HUDEP-2 (cell line): ENCODE data around the gene CGNL1.

Experiments
- DNase-seq, 76 experiments: peaks; one replicate each; lab custom pipeline; 2025; ENCODE audit not compliant: unreplicated experiment in 76 of 76; lab: John Stamatoyannopoulos, UW

Gene CGNL1

GRCh38 chr15:57348081-57348480 is 28.2 kb upstream of the CGNL1 start:
- no peak for DNase-seq

- DNase-seq = no peak
Measured at GRCh38 chr15:57352535-57353316, 23.6 kb upstream of the CGNL1 start.

- DNase-seq = no peak
Measured at GRCh38 chr15:57353317-57353804, 22.9 kb upstream of the CGNL1 start.

- no peak for DNase-seq
Measured at GRCh38 chr15:57354436-57355123, 21.7 kb upstream of the CGNL1 start.

GRCh38 chr15:57355259-57355658 is 21.0 kb upstream of the CGNL1 start:
- DNase-seq = no peak

GRCh38 chr15:57356178-57356577 is 20.1 kb upstream of the CGNL1 start:
- DNase-seq = no peak

- no peak for DNase-seq
Measured at GRCh38 chr15:57356636-57357035, 19.7 kb upstream of the CGNL1 start.

- no peak for DNase-seq
Measured at GRCh38 chr15:57357799-57358198, 18.5 kb upstream of the CGNL1 start.

- DNase-seq = no peak
Measured at GRCh38 chr15:57358571-57358970, 17.7 kb upstream of the CGNL1 start.

- DNase-seq = no peak
Measured at GRCh38 chr15:57363661-57364060, 12.6 kb upstream of the CGNL1 start.

GRCh38 chr15:57364282-57365007 is 11.9 kb upstream of the CGNL1 start:
- no peak for DNase-seq

GRCh38 chr15:57367556-57367955 is 8.7 kb upstream of the CGNL1 start:
- DNase-seq = no peak

GRCh38 chr15:57370929-57371328 is 5.4 kb upstream of the CGNL1 start:
- no peak for DNase-seq

- no peak for DNase-seq
Measured at GRCh38 chr15:57373251-57373881, 2.9 kb upstream of the CGNL1 start.

GRCh38 chr15:57373882-57374276 is 2.4 kb upstream of the CGNL1 start:
- no peak for DNase-seq

- DNase-seq = no peak
Measured at GRCh38 chr15:57376696-57377477, 582 bp downstream of the CGNL1 start.

GRCh38 chr15:57377478-57377847 is 1.2 kb downstream of the CGNL1 start:
- DNase-seq = no peak

GRCh38 chr15:57379487-57379886 is 3.2 kb downstream of the CGNL1 start:
- no peak for DNase-seq

GRCh38 chr15:57380854-57381253 is 4.5 kb downstream of the CGNL1 start:
- DNase-seq = no peak

GRCh38 chr15:57382215-57382614 is 5.9 kb downstream of the CGNL1 start:
- DNase-seq = no peak
